GM19438 (cell line): ENCODE measurements around the gene PKN1.

Source experiments
- ATAC-seq: cut with Tn5 transposase; IDR thresholded peaks from one replicate; pipeline ENCODE4 v1.9.1; 2021; ENCODE audit warnings: low read depth; ENCODE audit not compliant: unreplicated experiment

PKN1 gene

GRCh38 chr19:14425696-14426138 lies 7.4 kb upstream of the PKN1 start:
- no peak for ATAC-seq

- ATAC-seq = no peak
Observed at GRCh38 chr19:14427461-14427860, 5.6 kb upstream of the PKN1 start.

- no peak for ATAC-seq
Observed at GRCh38 chr19:14428882-14429416, 4.2 kb upstream of the PKN1 start.

- no peak for ATAC-seq
Observed at GRCh38 chr19:14430712-14431111, 2.4 kb upstream of the PKN1 start.

- no peak for ATAC-seq
Observed at GRCh38 chr19:14433554-14434501, 722 bp downstream of the PKN1 start.

- no peak for ATAC-seq
Observed at GRCh38 chr19:14434543-14435319, 1.6 kb downstream of the PKN1 start.

- no peak for ATAC-seq
Observed at GRCh38 chr19:14435320-14436050, 2.4 kb downstream of the PKN1 start.

- no peak for ATAC-seq
Observed at GRCh38 chr19:14437578-14438140, 4.6 kb downstream of the PKN1 start.

GRCh38 chr19:14439014-14439413 lies 5.9 kb downstream of the PKN1 start:
- no peak for ATAC-seq

GRCh38 chr19:14440049-14440448 lies 6.9 kb downstream of the PKN1 start:
- peak; percentile 84 for ATAC-seq

- no peak for ATAC-seq
Observed at GRCh38 chr19:14441041-14441938, 8.2 kb downstream of the PKN1 start.

- no peak for ATAC-seq
Observed at GRCh38 chr19:14442891-14443631, 10.0 kb downstream of the PKN1 start.

- ATAC-seq = no peak
Observed at GRCh38 chr19:14443632-14444216, 10.6 kb downstream of the PKN1 start.

GRCh38 chr19:14446336-14447036 lies 13.4 kb downstream of the PKN1 start:
- no peak for ATAC-seq

GRCh38 chr19:14449321-14449720 lies 16.2 kb downstream of the PKN1 start:
- no peak for ATAC-seq

GRCh38 chr19:14450168-14450874 lies 17.2 kb downstream of the PKN1 start:
- ATAC-seq = no peak

GRCh38 chr19:14450876-14451275 lies 17.8 kb downstream of the PKN1 start:
- ATAC-seq = no peak
